Mucosa of gallbladder (tissue), 1 donor: ENCODE measurements around the gene FNDC5. TPM values are rescaled to one million over a fixed set of nuclear protein-coding genes. Genes with fewer than 3 reads are reported as not detected.

ENCODE experiments used
- DNase-seq: peaks from one replicate; pipeline ENCODE4 v3.0.0-alpha.2; 2020; ENCODE audit warnings: low spot score
- total RNA-seq: library from RNA; stranded (reverse); gene quantifications from one replicate; pipeline ENCODE4 v1.2.1, GENCODE V29; 2021
- donor health status: DM: no; HTN: no; CAD: no.

Gene FNDC5
- total RNA-seq, 1 donor from 2014 or later = 8.4 TPM

GRCh38 chr1:32884726-32885125, 14.0 kb upstream of the FNDC5 start:
- DNase-seq = no peak

GRCh38 chr1:32884032-32884372, 13.3 kb upstream of the FNDC5 start:
- no peak for DNase-seq

- no peak for DNase-seq
These were observed 12.8 kb upstream of the FNDC5 start for GRCh38 chr1:32883338-32884031.

- DNase-seq = no peak
These were observed 11.4 kb upstream of the FNDC5 start for GRCh38 chr1:32881871-32882850.

GRCh38 chr1:32881291-32881690, 10.6 kb upstream of the FNDC5 start:
- DNase-seq = no peak

- DNase-seq = no peak
These were observed 7.9 kb upstream of the FNDC5 start for GRCh38 chr1:32878637-32879041.

DNA sequence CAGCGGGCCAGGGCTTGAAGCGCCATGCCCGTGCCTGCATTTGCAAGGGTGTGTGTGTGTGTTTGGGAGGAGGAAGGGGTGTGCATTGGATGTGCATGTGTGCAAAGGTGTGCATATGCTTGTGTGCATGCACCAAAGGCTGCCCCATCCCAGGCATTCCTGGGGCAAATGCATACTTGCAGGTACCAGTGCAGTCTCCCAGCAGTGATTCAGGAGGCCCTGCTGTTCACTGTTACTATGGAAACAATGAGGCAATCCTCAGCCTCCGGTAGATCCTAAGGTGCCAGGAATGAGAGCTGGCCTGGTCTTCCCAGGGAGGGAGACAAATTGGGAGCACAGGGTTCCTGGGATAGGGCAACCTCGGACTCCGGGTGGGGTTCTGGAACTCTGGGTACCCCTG, 7.5 kb upstream of the FNDC5 start:
- no peak for DNase-seq

DNA sequence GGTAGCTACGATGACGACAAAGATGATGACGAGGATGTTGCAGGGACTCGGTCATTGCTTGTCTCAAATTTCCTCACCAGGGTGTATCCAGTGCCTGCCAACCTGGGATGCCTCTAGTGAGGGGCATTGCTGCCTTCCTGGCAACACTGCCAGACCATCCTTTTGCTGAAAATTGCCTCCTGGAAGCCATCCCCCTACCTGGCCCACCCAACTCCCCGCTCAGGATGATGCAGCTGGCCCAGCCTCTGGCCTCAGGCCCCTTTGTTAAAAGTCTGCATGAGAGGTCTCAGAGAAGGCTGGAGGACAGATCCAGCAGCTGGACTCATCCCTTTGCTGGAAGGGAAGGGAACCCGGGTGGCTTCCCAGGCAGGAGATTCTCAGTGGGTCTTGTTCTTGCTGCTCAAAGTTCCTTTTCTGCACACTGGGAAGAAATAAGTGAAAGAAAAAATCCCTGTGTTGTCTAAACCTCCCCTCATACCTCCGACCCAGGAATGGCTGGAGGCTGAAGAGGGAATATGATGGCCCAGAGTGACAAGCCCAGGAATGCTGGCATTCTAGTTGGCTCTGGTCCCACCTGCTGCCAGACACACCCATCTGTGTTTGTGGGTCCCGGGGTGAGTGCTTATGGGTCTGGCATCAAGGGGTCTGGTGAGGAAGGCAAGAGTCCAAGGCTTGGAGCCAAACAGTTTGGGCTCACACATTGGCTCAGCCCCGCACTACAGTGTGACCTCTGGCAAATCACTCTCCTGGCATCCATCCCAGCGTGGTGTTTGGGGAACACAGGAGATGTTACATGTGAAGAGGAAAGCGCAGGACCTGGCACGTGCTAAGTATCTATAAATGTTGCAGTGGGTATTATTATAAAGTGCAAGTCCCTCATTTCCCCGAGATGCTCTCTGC, 6.7 kb upstream of the FNDC5 start:
- DNase-seq = no peak

DNA sequence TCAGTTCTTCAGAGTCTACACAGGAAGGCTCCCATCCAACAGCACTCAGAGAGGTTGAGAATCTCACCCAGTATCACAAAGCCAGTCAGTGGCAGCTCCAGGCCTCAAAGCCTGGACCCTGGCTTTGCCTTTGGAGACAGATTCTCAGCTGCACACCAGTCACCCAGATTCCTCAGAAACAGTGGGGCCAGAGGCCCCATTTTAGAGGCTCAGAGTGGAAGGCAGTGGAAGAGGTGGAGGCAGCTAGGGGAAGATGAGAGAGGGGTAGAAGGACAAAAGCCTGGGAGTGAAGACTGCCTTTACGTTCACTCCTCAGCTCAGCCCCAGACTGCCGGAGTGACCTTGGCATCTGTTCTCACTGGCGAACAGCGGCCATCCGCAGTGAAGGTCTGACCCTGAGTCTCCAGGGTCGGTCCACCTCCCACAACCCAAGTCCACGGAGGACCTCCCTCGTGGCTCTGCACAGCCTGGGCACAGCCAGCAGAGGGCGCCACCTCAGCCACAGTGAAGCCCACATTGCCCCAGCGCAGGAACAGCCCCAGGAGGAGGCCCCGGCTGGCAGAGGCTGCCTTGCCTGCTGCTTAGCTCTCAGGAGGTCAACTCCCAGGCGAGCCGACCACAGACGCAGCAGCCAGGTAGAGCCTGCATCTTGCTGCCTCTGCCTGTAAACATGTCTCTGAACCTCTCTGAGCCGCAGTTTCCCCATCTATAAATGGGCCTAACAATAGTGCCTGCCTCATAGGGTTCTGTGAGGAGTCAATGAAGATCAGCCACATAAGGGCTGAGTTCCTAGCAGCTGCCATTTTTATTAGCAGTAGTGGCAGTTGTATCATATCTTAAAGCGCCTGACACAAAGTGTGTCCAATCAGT, 5.9 kb upstream of the FNDC5 start:
- no peak for DNase-seq

DNA sequence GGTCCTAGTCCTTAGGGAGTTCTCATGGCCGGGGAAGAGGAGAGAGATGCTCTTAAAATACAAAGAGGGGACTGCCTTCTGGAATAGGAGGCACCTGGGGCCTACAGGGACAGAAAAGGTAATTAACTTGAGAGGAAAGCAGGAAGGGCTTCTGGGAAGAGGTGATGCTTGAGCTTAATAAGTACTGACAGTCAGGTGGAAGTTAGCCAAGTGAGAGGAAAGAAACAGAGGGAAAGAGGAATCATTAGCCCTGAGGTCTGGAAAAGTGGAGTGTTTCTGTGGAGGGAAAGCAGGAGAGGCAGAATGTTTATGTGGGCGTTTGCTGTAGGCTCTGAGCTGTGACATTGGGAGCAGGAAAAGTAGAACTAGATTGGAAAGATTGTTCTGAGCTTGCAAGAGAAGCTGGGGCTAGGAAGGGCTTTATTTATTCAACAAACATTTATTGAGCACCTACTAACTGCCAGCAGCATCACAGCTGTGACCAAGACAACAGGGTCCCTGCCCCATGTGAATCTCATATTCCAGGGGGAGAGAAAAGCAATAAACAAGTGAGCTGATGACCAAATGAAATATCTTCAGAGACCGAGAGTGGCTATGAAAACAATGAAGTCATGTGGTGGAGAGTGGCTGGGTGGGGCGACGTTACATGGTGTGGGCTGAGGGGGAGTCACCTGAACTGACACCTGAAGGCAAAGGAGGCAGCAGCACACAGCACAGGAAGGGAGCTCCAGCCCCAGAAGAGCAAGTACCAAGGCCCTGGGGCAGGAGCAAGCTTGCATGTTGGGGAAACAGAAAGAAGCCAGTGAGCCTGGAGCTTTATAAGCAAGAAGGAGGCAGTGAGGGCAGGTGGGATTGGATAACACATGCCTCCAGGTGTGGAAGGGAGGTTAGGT, 4.4 kb upstream of the FNDC5 start:
- DNase-seq = no peak

DNA sequence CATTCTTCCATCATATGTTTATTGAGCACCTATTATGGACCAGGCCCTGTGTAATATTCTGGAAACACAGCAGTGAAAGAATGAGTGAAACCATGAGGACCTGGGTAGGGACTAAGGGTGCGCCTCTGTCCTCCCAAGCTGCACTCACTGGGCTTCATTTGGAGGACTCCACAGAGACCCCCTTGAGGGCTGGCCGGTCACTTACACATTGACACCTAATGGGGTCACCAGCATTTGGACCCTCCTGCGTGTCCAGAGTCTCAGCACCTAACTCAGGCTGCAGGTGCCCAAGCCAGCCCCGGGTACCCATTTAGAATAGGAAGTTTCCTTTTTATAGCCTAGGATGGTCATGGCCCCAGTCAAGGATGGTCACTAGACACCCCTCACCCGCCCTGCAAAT, 2.8 kb upstream of the FNDC5 start:
- no peak for DNase-seq

- DNase-seq = no peak
These were observed 1.4 kb upstream of the FNDC5 start for GRCh38 chr1:32872192-32872460.

GRCh38 chr1:32871364-32872191, 866 bp upstream of the FNDC5 start:
- DNase-seq = no peak

GRCh38 chr1:32869923-32870614, 643 bp downstream of the FNDC5 start:
- DNase-seq = no peak

- DNase-seq = no peak
These were observed 1.8 kb downstream of the FNDC5 start for GRCh38 chr1:32868806-32869455.

- DNase-seq = no peak
These were observed 2.6 kb downstream of the FNDC5 start for GRCh38 chr1:32868085-32868484.

GRCh38 chr1:32867671-32868070, 3.0 kb downstream of the FNDC5 start:
- no peak for DNase-seq

GRCh38 chr1:32867151-32867550, 3.6 kb downstream of the FNDC5 start:
- no peak for DNase-seq
